Measurements from ENCODE around the gene DUS3L.
"Not testable (repeated sequence)": the region's sequence is repeated elsewhere in the genome, so short reads cannot be mapped to it uniquely, and the experiment has no call there.

The DUS3L gene

DNA sequence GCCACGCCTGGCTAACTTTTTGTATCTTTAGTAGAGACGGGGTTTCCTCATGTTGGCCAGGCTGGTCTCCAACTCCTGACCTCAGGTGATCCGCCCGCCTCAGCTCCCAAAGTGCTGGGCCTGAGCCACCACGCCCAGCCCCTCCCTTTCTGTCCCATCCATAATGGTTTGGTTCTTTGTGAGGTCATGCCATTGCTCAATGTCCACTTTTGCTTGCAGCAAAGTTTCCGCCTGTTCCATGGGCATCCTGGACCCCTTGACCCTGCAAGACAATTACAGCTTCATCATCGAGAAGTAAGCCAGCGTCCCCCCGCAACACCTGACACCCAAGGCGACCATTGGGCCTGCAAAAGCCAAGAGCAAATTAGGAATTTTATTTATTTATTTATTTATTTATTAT, 23.0 kb downstream of the DUS3L start:
- DNase-seq: no peak

DNA sequence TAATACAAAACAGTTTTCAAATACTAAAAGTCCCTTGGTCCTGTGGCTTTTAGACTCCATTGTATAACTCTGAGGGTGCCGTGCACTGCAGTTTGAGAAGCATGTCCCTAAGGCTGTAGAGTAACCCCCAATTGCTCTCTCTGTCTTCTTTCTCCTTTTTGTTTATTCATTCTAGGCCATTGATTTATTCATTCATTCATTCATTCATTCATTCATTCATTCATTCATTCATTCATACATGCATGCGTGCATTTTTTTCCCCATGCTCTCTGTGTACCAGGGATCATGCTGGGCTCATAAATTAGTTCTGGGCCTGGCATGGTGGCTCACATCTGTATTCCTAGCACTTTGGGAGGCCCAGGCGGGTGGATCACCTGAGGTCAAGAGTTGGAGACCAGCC, 25.7 kb downstream of the DUS3L start:
- no peak for DNase-seq

DNA sequence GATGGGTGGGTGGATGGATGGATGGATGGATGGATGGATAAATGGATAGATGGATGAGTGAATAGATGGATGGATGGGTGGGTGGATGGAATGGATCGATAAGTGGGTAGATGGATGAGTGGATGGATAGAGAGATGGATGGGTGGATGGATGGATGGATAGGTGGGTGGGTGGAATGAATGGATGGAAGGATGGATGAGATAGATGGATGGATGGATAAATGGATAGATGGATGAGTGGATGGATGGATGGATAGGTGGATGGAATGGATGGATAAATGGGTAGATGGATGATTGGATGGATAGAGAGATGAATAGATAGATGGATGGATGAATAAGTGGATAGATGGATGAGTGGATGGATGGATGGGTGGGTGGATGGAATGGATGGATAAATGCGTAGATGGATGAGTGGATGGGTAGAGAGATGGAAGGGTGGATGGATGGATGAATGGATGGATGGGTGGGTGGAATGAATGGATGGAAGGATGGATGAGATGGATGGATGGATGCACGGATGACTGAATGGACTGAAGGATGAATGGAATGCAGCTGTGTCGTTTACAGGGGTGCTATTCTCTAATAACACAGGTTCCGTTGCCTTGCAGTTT, 28.2 kb downstream of the DUS3L start:
- DNase-seq: no peak

DNA sequence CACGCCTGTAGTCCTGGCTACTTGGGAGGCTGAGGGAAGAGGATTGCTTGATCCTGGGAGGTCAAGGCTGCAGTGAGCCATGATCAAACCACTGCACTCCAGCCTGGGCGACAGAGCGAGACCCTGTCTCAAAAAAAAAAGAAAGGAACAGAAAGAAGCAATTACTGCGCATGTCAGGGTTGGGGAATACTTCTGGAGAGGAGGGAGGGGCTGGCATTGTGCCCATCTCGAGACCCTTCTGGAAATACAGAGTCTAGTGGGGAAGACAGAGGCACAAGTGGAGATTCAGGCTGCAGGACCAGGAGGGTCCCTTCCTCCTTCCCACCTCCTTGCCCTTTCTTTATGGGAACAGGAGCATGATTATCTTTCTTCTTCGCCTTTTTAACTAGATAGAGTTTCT, 37.2 kb downstream of the DUS3L start:
- no peak for DNase-seq

DNA sequence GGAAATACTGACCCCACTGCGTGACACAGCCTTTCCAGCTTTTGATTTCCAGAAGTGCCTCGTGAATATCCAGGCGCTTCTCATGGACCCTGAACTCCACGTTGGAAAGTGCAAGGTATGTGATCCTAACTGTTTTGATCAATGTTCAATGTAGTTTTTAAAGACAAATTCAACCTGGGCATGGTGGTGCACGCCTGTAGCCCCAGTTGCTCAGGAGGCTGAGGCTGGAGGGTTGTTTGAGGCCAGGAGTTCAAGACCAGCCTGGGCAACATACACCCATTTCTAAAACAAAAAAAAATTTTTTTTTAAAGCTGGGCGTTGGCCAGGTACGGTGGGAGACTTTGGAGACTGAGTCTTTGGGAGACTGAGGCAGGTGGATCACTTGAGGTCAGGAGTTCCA, 39.3 kb downstream of the DUS3L start:
- DNase-seq: no peak

DNA sequence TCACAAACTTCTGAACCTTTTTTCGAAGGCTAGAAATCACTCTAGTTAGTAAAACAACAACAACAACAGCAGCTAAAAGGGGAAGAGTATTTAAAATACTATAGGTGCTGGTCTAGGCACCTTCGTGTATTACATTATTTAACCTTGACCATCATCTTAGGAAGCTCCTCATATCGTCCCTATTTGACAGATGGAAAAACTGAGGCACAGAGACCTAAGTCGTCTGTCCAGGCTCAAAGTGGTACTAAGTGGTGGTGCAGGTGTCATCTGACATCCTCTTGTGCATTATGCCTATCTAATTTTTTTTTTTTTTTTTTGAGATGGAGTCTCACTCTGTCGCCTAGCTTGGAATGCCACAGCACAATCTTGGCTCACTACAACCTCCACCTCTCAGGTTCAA, 41.5 kb downstream of the DUS3L start:
- DNase-seq: no peak

DNA sequence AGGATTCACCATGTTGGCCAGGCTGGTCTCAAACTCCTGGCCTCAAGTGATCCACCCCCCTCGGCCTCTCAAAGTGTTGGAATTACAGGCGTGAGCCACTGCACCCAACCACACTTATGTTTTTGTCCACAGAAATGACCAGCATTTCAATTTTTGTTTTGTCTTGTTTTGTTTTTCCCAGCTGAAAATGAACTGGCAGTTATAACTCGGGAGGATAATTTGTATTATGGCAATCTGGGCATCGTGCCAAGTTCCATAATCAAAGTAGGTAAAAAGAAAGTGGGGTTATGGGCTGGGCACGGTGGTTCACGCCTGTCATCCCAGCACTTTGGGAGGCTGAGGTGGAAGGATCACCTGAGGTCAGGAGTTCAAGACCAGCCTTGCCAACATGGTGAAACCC, 42.0 kb downstream of the DUS3L start:
- not testable (repeated sequence) for DNase-seq

DNA sequence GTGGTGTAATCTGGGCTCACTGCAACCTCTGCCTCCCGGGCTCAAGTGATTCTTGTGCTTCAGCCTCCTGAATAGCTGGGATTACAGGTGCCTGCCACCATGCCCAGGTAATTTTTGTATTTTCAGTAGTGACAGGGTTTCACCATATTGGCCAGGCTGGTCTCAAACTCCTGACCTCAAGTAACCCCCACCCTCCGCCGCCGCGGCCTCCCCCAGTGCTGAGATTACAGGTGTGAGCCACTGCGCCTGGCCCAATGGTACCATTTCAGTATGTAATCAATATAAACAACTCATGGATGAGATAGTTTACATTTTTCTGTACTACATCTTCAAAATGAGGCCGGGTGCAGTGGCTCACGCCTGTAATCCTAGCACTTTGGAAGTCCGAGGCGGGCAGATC, 46.0 kb downstream of the DUS3L start:
- not testable (repeated sequence) for DNase-seq

DNA sequence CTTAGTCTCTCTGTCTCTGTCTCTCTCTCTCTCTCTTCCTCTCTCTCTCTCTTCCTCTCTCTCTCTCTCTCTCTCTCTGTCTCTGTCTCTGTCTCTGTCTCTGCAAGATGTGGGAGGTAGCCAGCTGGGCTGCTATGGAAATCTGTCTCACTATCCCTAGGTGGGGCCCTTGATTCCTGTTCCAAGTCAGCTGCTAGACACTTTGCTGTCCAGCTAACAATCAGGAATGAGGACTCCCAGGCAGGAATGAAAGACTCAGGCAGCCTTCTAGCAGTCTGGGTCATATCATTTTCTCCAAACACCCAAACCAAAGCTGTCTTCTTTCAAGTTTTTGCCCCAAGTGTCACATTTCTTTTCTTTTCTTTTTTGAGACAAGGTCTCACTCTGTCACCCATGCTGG, 47.3 kb downstream of the DUS3L start:
- DNase-seq: no peak

DNA sequence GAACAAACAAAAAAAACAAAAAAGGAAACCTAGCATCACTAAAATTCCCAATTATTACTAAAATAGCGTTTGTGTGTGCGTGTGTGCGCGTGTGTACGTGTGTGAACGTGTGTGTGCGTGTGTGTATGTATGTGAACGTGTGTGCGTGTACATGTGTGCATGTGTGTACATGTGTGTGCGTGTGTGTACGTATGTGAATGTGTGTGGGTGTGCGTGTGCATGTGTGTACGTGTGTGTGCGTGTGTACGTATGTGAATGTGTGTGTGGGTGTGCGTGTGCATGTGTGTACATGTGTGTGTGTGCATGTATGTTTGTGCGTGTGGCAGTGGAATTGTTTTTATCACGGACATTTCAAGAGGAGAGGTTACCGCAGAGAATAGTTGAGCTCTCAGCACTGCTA, 48.9 kb downstream of the DUS3L start:
- DNase-seq: no peak

DNA sequence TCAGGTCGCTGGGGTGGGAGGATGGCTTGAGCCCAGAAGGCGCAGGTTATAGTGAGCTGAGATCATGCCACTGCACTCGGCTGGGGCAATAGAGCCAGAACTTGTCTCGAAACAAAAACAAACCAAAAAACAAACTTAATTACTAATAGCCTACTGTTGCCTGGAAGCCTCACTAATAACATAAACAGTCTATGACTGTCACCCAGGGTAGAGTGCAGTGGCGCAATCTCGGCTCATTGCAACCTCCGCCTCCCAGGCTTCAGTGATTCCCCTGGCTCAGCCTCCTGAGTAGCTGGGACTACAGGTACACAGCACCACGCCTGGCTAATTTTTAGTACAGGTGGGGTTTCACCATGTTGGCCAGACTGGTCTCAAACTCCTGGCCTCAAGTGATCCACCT, 52.5 kb downstream of the DUS3L start:
- DNase-seq: no peak
